GM23338 (cell line): ENCODE results near the gene GRM4. TPM values are rescaled to one million over a fixed set of nuclear protein-coding genes. Genes with fewer than 3 reads are reported as not detected.

ENCODE experiments used
- ATAC-seq: fragments of 200-7000 bp; cut with Tn5 transposase; 3 replicates; pipeline ENCODE4 v1.9.1; 2020
- DNase-seq: peaks from one replicate; pipeline ENCODE4 v3.0.0-alpha.2; 2015; ENCODE audit warnings: low spot score
- H2AFZ ChIP-seq: fragments of 200-600 bp; sonication (generic); 2 replicates; pipeline ENCODE4 v1.8.0; 2016; ENCODE audit warnings: antibody characterized with exemption, mild to moderate bottlenecking, moderate library complexity
- H3F3A ChIP-seq: fragments of 200-600 bp; sonication (generic); replicated peaks from 2 replicates; pipeline ENCODE4 v1.8.0; 2017; ENCODE audit warnings: antibody characterized with exemption, mixed run types, low read depth
- H3K27ac ChIP-seq: fragments of 200-600 bp; sonication (generic); 2 replicates; pipeline ENCODE4 v1.6.1; 2016; ENCODE audit warnings: low read depth
- H3K27me3 ChIP-seq: fragments of 200-600 bp; sonication (generic); 2 replicates; pipeline ENCODE4 v1.8.0; 2016; ENCODE audit warnings: mild to moderate bottlenecking, mixed run types, moderate library complexity; ENCODE audit not compliant: insufficient read depth
- H3K36me3 ChIP-seq: fragments of 200-600 bp; sonication (generic); 2 replicates; pipeline ENCODE4 v1.8.0; 2016; ENCODE audit warnings: mild to moderate bottlenecking; ENCODE audit not compliant: insufficient read depth
- H3K4me1 ChIP-seq: fragments of 200-600 bp; sonication (generic); 2 replicates; pipeline ENCODE4 v1.8.0; 2016; ENCODE audit warnings: mild to moderate bottlenecking, moderate library complexity; ENCODE audit not compliant: insufficient read depth
- H3K4me2 ChIP-seq: fragments of 200-600 bp; sonication (generic); 2 replicates; pipeline ENCODE4 v1.7.1; 2017; ENCODE audit warnings: mixed run types
- H3K4me3 ChIP-seq: fragments of 200-600 bp; sonication (generic); 2 replicates; pipeline ENCODE4 v1.6.1; 2016; ENCODE audit warnings: mixed run types
- H3K79me2 ChIP-seq: fragments of 200-600 bp; sonication (generic); replicated peaks from 2 replicates; pipeline ENCODE4 v1.8.0; 2017; ENCODE audit warnings: mild to moderate bottlenecking; ENCODE audit not compliant: insufficient read depth
- H3K9me2 ChIP-seq: fragments of 200-600 bp; sonication (generic); 2 replicates; pipeline ENCODE4 v1.8.0; 2017; ENCODE audit not compliant: insufficient read depth
- H4K20me1 ChIP-seq: fragments of 200-600 bp; sonication (generic); replicated peaks from 2 replicates; pipeline ENCODE4 v1.8.0; 2017; ENCODE audit warnings: mild to moderate bottlenecking; ENCODE audit not compliant: insufficient read depth
- H3K27ac Mint-ChIP-seq: 2 replicates; pipeline ENCODE4 v1.8.0; 2020; ENCODE audit warnings: inconsistent platforms, mild to moderate bottlenecking, moderate library complexity, mixed read lengths
- H3K27me3 Mint-ChIP-seq: 3 replicates; pipeline ENCODE4 v1.8.0; 2022; ENCODE audit warnings: low read depth, mild to moderate bottlenecking, moderate library complexity, mixed read lengths, inconsistent platforms; ENCODE audit not compliant: insufficient read depth, poor library complexity
- H3K36me3 Mint-ChIP-seq: 3 replicates; pipeline ENCODE4 v1.8.0; 2021; ENCODE audit warnings: low read depth, mild to moderate bottlenecking, inconsistent platforms, moderate library complexity, mixed read lengths
- H3K4me1 Mint-ChIP-seq: 3 replicates; pipeline ENCODE4 v1.8.0; 2020; ENCODE audit warnings: mild to moderate bottlenecking, inconsistent platforms, mixed read lengths
- H3K4me3 Mint-ChIP-seq: 3 replicates; pipeline ENCODE4 v1.8.0; 2021; ENCODE audit warnings: moderate library complexity, mild to moderate bottlenecking, inconsistent platforms, mixed read lengths
- H3K9me3 Mint-ChIP-seq: 3 replicates; pipeline ENCODE4 v1.8.0; 2020; ENCODE audit warnings: moderate library complexity, mild to moderate bottlenecking, inconsistent platforms, mixed read lengths
- CREB1 ChIP-seq: fragments of 250-450 bp; sonication (Bioruptor Pico); IDR thresholded peaks from 2 replicates; pipeline ENCODE4 v1.5.0; 2020; ENCODE audit warnings: low read depth, mild to moderate bottlenecking, moderate library complexity
- EZH2phosphoT487 ChIP-seq: fragments of 200-600 bp; sonication (generic); IDR thresholded peaks from one replicate; pipeline ENCODE4 v1.8.1; 2018; ENCODE audit warnings: antibody characterized with exemption; ENCODE audit not compliant: unreplicated experiment
- JUNB ChIP-seq: IDR thresholded peaks from one replicate; pipeline ENCODE4 v1.6.1; 2016; ENCODE audit warnings: antibody characterized with exemption; ENCODE audit not compliant: unreplicated experiment
- NANOG ChIP-seq: IDR thresholded peaks from 2 replicates; pipeline ENCODE4 v1.6.1; 2016; ENCODE audit warnings: antibody characterized with exemption, borderline replicate concordance
- POLR2AphosphoS5 ChIP-seq: IDR thresholded peaks from 2 replicates; pipeline ENCODE4 v1.6.1; 2016; ENCODE audit warnings: antibody characterized with exemption, low read depth
- STAT1 ChIP-seq: IDR thresholded peaks from one replicate; pipeline ENCODE4 v1.6.1; 2016; ENCODE audit warnings: antibody characterized with exemption; ENCODE audit not compliant: unreplicated experiment
- ZNF114 ChIP-seq: fragments of 250-450 bp; sonication (Bioruptor Pico); IDR thresholded peaks from 2 replicates; pipeline ENCODE4 v1.5.0; 2020; ENCODE audit warnings: mild to moderate bottlenecking, moderate library complexity
- ZNF331 ChIP-seq: fragments of 250-450 bp; sonication (Bioruptor Pico); IDR thresholded peaks from 2 replicates; pipeline ENCODE4 v1.5.0; 2020; ENCODE audit warnings: low read depth, mild to moderate bottlenecking, moderate library complexity
- polyA plus RNA-seq: library from polyadenylated mRNA; unstranded; fragments of >200 nt; fragmentation: Nextera tagmentation; extraction: Ambion mirVana; gene quantifications from 2 replicates; pipeline ENCODE4 v1.2.1, GENCODE V29; 2016
- total RNA-seq: library from RNA; depleted of rRNA; stranded (reverse); fragments of >200 nt; shearing (Covaris generic); gene quantifications from 2 replicates; pipeline ENCODE4 v1.2.3, GENCODE V29; 2014
- TF ChIP-seq, protein P1 (sequence below): fragments of 250-450 bp; sonication (Bioruptor Pico); IDR thresholded peaks from 2 replicates; pipeline ENCODE4 v1.5.0; 2020; ENCODE audit warnings: mild to moderate bottlenecking, moderate library complexity
- TF ChIP-seq, protein P2 (sequence below): IDR thresholded peaks from 2 replicates; pipeline ENCODE4 v1.6.1; 2016; ENCODE audit warnings: antibody characterized with exemption
- TF ChIP-seq, protein P3 (sequence below): IDR thresholded peaks from one replicate; pipeline ENCODE4 v1.6.1; 2018; ENCODE audit warnings: antibody characterized with exemption; ENCODE audit not compliant: unreplicated experiment

Gene GRM4
- total and polyA plus RNA-seq, 2 experiments from 2014 or later, result 7.0 to 30.6 TPM

- TF ChIP-seq, protein P1, sequence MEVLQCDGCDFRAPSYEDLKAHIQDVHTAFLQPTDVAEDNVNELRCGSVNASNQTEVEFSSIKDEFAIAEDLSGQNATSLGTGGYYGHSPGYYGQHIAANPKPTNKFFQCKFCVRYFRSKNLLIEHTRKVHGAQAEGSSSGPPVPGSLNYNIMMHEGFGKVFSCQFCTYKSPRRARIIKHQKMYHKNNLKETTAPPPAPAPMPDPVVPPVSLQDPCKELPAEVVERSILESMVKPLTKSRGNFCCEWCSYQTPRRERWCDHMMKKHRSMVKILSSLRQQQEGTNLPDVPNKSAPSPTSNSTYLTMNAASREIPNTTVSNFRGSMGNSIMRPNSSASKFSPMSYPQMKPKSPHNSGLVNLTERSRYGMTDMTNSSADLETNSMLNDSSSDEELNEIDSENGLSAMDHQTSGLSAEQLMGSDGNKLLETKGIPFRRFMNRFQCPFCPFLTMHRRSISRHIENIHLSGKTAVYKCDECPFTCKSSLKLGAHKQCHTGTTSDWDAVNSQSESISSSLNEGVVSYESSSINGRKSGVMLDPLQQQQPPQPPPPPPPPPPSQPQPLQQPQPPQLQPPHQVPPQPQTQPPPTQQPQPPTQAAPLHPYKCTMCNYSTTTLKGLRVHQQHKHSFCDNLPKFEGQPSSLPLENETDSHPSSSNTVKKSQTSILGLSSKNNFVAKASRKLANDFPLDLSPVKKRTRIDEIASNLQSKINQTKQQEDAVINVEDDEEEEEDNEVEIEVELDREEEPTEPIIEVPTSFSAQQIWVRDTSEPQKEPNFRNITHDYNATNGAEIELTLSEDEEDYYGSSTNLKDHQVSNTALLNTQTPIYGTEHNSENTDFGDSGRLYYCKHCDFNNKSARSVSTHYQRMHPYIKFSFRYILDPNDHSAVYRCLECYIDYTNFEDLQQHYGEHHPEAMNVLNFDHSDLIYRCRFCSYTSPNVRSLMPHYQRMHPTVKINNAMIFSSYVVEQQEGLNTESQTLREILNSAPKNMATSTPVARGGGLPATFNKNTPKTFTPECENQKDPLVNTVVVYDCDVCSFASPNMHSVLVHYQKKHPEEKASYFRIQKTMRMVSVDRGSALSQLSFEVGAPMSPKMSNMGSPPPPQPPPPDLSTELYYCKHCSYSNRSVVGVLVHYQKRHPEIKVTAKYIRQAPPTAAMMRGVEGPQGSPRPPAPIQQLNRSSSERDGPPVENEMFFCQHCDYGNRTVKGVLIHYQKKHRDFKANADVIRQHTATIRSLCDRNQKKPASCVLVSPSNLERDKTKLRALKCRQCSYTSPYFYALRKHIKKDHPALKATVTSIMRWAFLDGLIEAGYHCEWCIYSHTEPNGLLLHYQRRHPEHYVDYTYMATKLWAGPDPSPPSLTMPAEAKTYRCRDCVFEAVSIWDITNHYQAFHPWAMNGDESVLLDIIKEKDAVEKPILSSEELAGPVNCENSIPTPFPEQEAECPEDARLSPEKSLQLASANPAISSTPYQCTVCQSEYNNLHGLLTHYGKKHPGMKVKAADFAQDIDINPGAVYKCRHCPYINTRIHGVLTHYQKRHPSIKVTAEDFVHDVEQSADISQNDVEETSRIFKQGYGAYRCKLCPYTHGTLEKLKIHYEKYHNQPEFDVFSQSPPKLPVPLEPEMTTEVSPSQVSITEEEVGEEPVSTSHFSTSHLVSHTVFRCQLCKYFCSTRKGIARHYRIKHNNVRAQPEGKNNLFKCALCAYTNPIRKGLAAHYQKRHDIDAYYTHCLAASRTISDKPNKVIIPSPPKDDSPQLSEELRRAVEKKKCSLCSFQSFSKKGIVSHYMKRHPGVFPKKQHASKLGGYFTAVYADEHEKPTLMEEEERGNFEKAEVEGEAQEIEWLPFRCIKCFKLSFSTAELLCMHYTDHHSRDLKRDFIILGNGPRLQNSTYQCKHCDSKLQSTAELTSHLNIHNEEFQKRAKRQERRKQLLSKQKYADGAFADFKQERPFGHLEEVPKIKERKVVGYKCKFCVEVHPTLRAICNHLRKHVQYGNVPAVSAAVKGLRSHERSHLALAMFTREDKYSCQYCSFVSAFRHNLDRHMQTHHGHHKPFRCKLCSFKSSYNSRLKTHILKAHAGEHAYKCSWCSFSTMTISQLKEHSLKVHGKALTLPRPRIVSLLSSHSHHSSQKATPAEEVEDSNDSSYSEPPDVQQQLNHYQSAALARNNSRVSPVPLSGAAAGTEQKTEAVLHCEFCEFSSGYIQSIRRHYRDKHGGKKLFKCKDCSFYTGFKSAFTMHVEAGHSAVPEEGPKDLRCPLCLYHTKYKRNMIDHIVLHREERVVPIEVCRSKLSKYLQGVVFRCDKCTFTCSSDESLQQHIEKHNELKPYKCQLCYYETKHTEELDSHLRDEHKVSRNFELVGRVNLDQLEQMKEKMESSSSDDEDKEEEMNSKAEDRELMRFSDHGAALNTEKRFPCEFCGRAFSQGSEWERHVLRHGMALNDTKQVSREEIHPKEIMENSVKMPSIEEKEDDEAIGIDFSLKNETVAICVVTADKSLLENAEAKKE (CRISPR knock-in tag), result no peak
- no peak for TF ChIP-seq ZNF114 (CRISPR knock-in tag)
- no peak for TF ChIP-seq POLR2AphosphoS5
- no peak for TF ChIP-seq NANOG
- TF ChIP-seq ZNF331 (CRISPR knock-in tag), result no peak
- no peak for TF ChIP-seq JUNB
- TF ChIP-seq STAT1, result no peak
These were observed 147.2 kb downstream of the GRM4 start (continued) for GRCh38 chr6:33998660-33999059.

DNA sequence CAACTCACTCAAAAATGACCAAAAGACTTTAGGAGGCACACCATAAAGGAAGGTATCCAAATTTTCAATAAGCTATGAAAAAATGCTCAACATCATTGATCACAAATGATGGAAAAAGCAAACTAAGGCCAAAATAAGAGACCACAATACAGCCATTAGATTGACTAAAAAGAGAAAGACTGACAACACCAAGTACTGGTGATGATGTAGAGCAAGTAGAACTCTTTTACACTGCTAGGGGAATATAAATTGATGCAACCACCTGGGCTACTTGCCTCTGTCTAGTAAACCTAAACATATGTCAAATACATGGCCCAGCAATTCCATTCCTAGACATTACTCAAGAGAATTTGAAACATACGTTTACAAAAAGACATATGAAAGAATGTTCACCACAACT, 148.6 kb downstream of the GRM4 start:
- Mint-ChIP-seq H3K27me3 (peaks cover 44% of the 10 kb centered on the region), H3K36me3 (no peaks in the 10 kb centered on the region), H3K4me1 (peaks cover 8% of the 10 kb centered on the region), H3K9me3 (peaks cover 2% of the 10 kb centered on the region; the same call in 1 of the 3 replicates), H3K27ac (no peak overlapping the region), H3K4me3 (no peak overlapping the region)
- ATAC-seq, result no peak
- Histone ChIP-seq H3F3A (no peaks in the 10 kb centered on the region), H3K27ac (no peak overlapping the region), H3K27me3 (peaks cover 21% of the 10 kb centered on the region), H3K79me2 (no peaks in the 10 kb centered on the region), H3K4me2 (no peak overlapping the region), H3K36me3 (no peaks in the 10 kb centered on the region), H4K20me1 (no peaks in the 10 kb centered on the region), H3K4me1 (peaks cover 8% of the 10 kb centered on the region; the same call in 1 of the 2 replicates), H3K9me2 (no peaks in the 10 kb centered on the region), H3K4me3 (no peak overlapping the region), H2AFZ (no peak overlapping the region)
- DNase-seq, result no peak
- no peak for TF ChIP-seq JUNB
- TF ChIP-seq, protein P2, sequence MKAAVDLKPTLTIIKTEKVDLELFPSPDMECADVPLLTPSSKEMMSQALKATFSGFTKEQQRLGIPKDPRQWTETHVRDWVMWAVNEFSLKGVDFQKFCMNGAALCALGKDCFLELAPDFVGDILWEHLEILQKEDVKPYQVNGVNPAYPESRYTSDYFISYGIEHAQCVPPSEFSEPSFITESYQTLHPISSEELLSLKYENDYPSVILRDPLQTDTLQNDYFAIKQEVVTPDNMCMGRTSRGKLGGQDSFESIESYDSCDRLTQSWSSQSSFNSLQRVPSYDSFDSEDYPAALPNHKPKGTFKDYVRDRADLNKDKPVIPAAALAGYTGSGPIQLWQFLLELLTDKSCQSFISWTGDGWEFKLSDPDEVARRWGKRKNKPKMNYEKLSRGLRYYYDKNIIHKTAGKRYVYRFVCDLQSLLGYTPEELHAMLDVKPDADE, result no peak
- no peak for TF ChIP-seq CREB1 (CRISPR knock-in tag)
- TF ChIP-seq STAT1, result no peak
- no peak for TF ChIP-seq POLR2AphosphoS5
- TF ChIP-seq EZH2phosphoT487, result no peak
- no peak for TF ChIP-seq NANOG
- no peak for TF ChIP-seq ZNF114 (CRISPR knock-in tag)
- TF ChIP-seq, protein P3, sequence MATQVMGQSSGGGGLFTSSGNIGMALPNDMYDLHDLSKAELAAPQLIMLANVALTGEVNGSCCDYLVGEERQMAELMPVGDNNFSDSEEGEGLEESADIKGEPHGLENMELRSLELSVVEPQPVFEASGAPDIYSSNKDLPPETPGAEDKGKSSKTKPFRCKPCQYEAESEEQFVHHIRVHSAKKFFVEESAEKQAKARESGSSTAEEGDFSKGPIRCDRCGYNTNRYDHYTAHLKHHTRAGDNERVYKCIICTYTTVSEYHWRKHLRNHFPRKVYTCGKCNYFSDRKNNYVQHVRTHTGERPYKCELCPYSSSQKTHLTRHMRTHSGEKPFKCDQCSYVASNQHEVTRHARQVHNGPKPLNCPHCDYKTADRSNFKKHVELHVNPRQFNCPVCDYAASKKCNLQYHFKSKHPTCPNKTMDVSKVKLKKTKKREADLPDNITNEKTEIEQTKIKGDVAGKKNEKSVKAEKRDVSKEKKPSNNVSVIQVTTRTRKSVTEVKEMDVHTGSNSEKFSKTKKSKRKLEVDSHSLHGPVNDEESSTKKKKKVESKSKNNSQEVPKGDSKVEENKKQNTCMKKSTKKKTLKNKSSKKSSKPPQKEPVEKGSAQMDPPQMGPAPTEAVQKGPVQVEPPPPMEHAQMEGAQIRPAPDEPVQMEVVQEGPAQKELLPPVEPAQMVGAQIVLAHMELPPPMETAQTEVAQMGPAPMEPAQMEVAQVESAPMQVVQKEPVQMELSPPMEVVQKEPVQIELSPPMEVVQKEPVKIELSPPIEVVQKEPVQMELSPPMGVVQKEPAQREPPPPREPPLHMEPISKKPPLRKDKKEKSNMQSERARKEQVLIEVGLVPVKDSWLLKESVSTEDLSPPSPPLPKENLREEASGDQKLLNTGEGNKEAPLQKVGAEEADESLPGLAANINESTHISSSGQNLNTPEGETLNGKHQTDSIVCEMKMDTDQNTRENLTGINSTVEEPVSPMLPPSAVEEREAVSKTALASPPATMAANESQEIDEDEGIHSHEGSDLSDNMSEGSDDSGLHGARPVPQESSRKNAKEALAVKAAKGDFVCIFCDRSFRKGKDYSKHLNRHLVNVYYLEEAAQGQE, result no peak
